Nephron progenitor cell (in vitro differentiated cells): ENCODE results near the gene POLR1A.

Experiments
- DNase-seq: peaks from one replicate; pipeline ENCODE4 v3.0.0; 2021
- H3K27ac Mint-ChIP-seq: 2 replicates; pipeline ENCODE4 v1.8.0; 2021; ENCODE audit warnings: mild to moderate bottlenecking, moderate library complexity, mixed read lengths
- H3K27me3 Mint-ChIP-seq: 2 replicates; pipeline ENCODE4 v1.8.0; 2021; ENCODE audit warnings: mild to moderate bottlenecking, low read depth, mixed read lengths; ENCODE audit not compliant: poor library complexity
- H3K36me3 Mint-ChIP-seq: 2 replicates; pipeline ENCODE4 v1.8.0; 2021; ENCODE audit warnings: low read depth, mixed read lengths
- H3K4me1 Mint-ChIP-seq: 2 replicates; pipeline ENCODE4 v1.8.0; 2021; ENCODE audit warnings: mixed read lengths
- H3K4me3 Mint-ChIP-seq: 2 replicates; pipeline ENCODE4 v1.8.0; 2021; ENCODE audit warnings: mild to moderate bottlenecking, moderate library complexity, mixed read lengths
- H3K9me3 Mint-ChIP-seq: 2 replicates; pipeline ENCODE4 v1.8.0; 2021; ENCODE audit warnings: mild to moderate bottlenecking, moderate library complexity, mixed read lengths
- TF ChIP-seq, protein P1 (sequence below): fragments of 200-600 bp; sonication (generic); IDR thresholded peaks from 2 replicates; pipeline ENCODE4 v1.5.0; 2021; ENCODE audit warnings: antibody characterized with exemption

Gene POLR1A

DNA sequence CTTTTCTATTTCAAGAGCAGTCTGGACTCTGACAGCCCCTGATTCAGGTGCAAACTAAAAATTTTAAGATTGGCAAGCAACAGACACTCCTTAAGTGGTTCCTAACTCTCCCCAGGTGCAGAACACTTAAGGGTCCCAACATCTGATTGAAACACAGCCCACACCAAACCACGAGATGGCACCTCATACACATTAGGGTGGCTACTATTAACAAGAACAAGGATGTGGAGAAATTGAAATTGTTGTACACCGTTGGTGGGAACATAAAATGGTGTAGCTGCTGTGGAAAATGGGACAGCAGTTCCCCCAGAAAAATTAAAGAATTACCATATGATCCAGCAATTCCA is 82.3 kb downstream of the POLR1A start:
- H3K36me3 Mint-ChIP-seq: peaks cover 49% of the 10 kb centered on the region
- no peak overlapping the region for H3K4me3 Mint-ChIP-seq
- DNase-seq: no peak
- H3K27ac Mint-ChIP-seq: no peak overlapping the region
- no peaks in the 10 kb centered on the region for H3K9me3 Mint-ChIP-seq
- H3K4me1 Mint-ChIP-seq: peaks cover 18% of the 10 kb centered on the region
- peaks cover 4% of the 10 kb centered on the region for H3K27me3 Mint-ChIP-seq
- TF ChIP-seq, protein P1, sequence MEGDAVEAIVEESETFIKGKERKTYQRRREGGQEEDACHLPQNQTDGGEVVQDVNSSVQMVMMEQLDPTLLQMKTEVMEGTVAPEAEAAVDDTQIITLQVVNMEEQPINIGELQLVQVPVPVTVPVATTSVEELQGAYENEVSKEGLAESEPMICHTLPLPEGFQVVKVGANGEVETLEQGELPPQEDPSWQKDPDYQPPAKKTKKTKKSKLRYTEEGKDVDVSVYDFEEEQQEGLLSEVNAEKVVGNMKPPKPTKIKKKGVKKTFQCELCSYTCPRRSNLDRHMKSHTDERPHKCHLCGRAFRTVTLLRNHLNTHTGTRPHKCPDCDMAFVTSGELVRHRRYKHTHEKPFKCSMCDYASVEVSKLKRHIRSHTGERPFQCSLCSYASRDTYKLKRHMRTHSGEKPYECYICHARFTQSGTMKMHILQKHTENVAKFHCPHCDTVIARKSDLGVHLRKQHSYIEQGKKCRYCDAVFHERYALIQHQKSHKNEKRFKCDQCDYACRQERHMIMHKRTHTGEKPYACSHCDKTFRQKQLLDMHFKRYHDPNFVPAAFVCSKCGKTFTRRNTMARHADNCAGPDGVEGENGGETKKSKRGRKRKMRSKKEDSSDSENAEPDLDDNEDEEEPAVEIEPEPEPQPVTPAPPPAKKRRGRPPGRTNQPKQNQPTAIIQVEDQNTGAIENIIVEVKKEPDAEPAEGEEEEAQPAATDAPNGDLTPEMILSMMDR: no peak

- Mint-ChIP-seq H3K27me3 (peaks cover 4% of the 10 kb centered on the region), H3K4me1 (peaks cover 18% of the 10 kb centered on the region), H3K4me3 (no peak overlapping the region), H3K36me3 (peaks cover 43% of the 10 kb centered on the region), H3K9me3 (no peaks in the 10 kb centered on the region), H3K27ac (no peak overlapping the region)
- TF ChIP-seq, protein P1: no peak
- DNase-seq: no peak
These were observed 82.9 kb downstream of the POLR1A start for GRCh38 chr2:86022661-86023365.

DNA sequence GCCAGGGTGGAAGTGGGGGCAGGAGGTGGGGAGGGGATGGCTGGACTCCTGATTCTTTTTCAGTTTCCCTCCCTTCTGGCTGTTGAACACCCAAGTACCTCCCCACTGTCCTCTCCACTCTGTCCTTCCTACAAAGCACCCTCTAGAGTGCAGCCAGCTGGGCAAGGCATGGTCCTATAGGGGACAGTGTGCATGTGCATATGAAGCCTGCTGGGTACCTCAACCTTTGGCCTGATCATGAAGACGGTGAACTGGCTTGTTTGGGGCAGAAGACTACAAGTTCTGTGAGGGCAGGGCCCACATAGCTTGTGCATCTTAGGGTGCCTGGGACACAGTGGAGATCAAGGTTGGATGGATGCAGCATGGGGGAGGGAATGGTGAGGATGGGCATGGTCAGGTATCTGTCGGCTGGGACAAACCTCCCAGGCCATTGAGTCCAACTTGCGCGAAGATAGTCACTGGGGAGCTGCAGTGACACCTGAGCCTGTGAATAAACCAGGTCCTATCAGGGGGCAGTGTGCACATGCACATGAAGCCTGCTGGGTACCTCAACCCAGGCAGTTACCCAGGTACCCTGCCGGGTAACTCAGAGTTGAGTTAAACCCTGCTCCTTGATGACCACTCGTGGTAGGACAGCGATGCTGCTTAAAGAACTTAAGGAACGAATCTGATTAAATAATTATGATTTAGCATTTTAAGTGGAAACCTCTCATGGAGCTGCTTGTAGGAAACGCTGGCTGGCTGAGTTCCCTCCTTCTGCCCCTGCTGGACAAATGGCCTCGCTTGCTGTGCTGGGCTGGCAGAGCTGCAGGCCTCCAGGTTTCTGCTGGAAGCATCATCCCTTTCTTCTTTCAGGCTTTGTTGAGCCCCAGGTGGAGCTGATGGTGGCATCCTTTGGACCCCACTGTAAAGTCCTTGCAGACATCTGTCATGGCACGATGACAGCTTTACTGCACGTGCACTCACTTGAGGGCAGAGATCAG is 84.0 kb downstream of the POLR1A start:
- Mint-ChIP-seq H3K27ac (no peak overlapping the region), H3K4me3 (no peak overlapping the region), H3K4me1 (peaks cover 18% of the 10 kb centered on the region), H3K36me3 (peaks cover 35% of the 10 kb centered on the region), H3K9me3 (no peaks in the 10 kb centered on the region), H3K27me3 (no peaks in the 10 kb centered on the region)
- no peak for DNase-seq
- TF ChIP-seq, protein P1: no peak

DNA sequence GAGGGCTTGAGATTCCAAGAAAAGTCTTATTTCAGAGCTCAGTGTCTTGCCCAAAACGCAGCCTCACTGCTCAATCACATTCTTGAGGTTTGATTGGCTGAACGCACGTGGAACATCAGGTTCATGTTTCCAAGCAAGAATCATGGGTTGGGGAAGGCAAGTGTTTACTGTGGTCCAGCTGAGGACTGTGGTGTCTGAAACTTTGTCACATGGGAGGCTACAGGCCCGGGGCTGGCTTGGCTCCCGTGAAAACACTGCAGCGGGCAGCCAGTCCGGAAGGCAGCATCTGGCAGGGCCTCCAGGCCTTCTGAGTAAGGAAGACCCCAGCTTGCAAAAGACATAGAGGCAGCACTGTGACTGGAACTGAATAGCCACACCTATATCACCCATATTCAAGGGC is 84.7 kb downstream of the POLR1A start:
- no peak overlapping the region for H3K4me3 Mint-ChIP-seq
- H3K27ac Mint-ChIP-seq: no peak overlapping the region
- no peak for DNase-seq
- H3K27me3 Mint-ChIP-seq: no peaks in the 10 kb centered on the region
- peaks cover under 1% of the 10 kb centered on the region for H3K9me3 Mint-ChIP-seq
- TF ChIP-seq, protein P1: no peak
- H3K4me1 Mint-ChIP-seq: peaks cover 18% of the 10 kb centered on the region
- peaks cover 29% of the 10 kb centered on the region for H3K36me3 Mint-ChIP-seq

DNA sequence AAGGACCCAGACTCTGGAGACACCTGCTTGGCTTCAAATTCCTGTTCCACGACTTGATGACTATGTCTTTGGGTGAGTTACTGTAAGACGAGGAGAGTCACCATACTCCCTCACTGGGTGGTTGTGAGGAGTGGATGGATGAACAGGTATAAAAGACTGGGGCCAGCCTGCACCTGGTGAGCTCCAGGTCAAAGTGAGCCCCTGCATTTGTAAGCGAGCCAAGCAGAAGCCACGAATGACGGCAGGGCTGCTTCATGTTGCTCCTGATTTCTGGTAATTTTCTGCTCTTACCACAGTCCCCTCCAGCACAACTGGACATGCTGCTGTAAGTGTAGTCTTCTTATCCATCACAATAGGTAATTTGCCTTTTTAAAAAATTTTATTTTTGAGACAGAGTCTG is 86.6 kb downstream of the POLR1A start:
- peaks cover 16% of the 10 kb centered on the region for H3K9me3 Mint-ChIP-seq
- no peak for DNase-seq
- H3K36me3 Mint-ChIP-seq: peaks cover 18% of the 10 kb centered on the region
- TF ChIP-seq, protein P1: no peak
- H3K27ac Mint-ChIP-seq: no peak overlapping the region
- H3K4me3 Mint-ChIP-seq: no peak overlapping the region
- H3K4me1 Mint-ChIP-seq: peaks cover 18% of the 10 kb centered on the region
- no peaks in the 10 kb centered on the region for H3K27me3 Mint-ChIP-seq
